ENCODE results near the gene PCLO. TPM values are rescaled to one million over a fixed set of nuclear protein-coding genes. Genes with fewer than 3 reads are reported as not detected.

Gene PCLO
- total RNA-seq, 2 experiments from 2014 or later: 0.35 to 1.4 TPM

- ChIA-PET POLR2A (no interaction called here), CTCF (ENCODE audit: unreplicated experiment) (no interaction called here)
- no peak for DNase-seq (ENCODE audit: low spot score)
- H3K9me3 ChIP-seq (ENCODE audit: low read length): no peaks in the 10 kb centered on the region
- H3K9me2 ChIP-seq (ENCODE audit: insufficient read depth, low read length): no peaks in the 10 kb centered on the region
- no peaks in the 10 kb centered on the region for H3K36me3 ChIP-seq (ENCODE audit: insufficient read depth, low read length)
- 0 out of 2 replicates have a peak, but pooled peaks cover 4% of the 10 kb centered on the region for H4K20me1 ChIP-seq (ENCODE audit: insufficient read depth, low read length)
- BruUV-seq (replicated peaks): no TSS peak
- intact Hi-C loops (cut with micrococcal nuclease; ENCODE audit: unreplicated experiment): no loop called here
- H2AFZ ChIP-seq (ENCODE audit: low read length): no peak overlapping the region
- H3K4me2 ChIP-seq (ENCODE audit: low read length): no peak overlapping the region
- H3K79me2 ChIP-seq (ENCODE audit: insufficient read depth, low read depth, low read length): no peaks in the 10 kb centered on the region
- H3K4me3 ChIP-seq (ENCODE audit: low read depth, low read length, poor library complexity, severe bottlenecking): no peak overlapping the region
- H3K4me1 ChIP-seq (ENCODE audit: insufficient read depth, low read length, poor library complexity, severe bottlenecking): no peaks in the 10 kb centered on the region
- no peak overlapping the region for H3K27ac ChIP-seq (ENCODE audit: low read depth, low read length, poor library complexity, severe bottlenecking)
- no peak for TF ChIP-seq CTCF (conservative IDR thresholded peaks at IDR 0.05; ENCODE audit: low read length)
- no peak for TF ChIP-seq EZH2phosphoT487 (IDR thresholded peaks at IDR 0.05; ENCODE audit: borderline replicate concordance, low read depth, low read length)
Observed at GRCh38 chr7:83155407-83155806, 7.3 kb downstream of the PCLO start.

DNA sequence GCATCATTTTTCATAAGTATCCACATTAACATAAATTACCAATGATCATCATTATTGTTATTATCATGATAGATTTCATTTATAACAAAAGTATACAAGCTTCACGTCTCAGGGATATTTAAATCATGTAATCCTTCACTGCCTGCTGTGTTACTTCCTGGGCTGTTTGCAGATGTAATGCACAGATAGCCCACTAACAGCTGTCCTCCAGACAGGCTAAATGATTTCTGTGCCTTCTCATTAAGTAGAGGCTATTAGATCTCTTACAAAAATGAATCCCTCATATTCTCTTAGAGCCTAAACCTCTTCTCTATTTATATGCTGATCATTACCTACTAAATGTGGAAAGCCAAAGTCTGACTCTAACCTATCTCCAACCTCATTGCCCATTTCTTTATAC, 9.3 kb downstream of the PCLO start:
- Histone ChIP-seq H3K4me3 (ENCODE audit: low read depth, low read length, poor library complexity, severe bottlenecking) (no peak overlapping the region), H3K4me1 (ENCODE audit: insufficient read depth, low read length, poor library complexity, severe bottlenecking) (no peaks in the 10 kb centered on the region), H3K4me2 (ENCODE audit: low read length) (no peak overlapping the region), H3K9me3 (ENCODE audit: low read length) (no peaks in the 10 kb centered on the region), H3K9me2 (ENCODE audit: insufficient read depth, low read length) (no peaks in the 10 kb centered on the region), H3K36me3 (ENCODE audit: insufficient read depth, low read length) (no peaks in the 10 kb centered on the region), H3K27ac (ENCODE audit: low read depth, low read length, poor library complexity, severe bottlenecking) (no peak overlapping the region), H4K20me1 (ENCODE audit: insufficient read depth, low read length) (no peaks in the 10 kb centered on the region), H2AFZ (ENCODE audit: low read length) (no peak overlapping the region), H3K79me2 (ENCODE audit: insufficient read depth, low read depth, low read length) (no peaks in the 10 kb centered on the region)
- CTCF ChIA-PET (ENCODE audit: unreplicated experiment): no interaction called here
- no TSS peak for BruUV-seq (replicated peaks)
- no peak for TF ChIP-seq CTCF (conservative IDR thresholded peaks at IDR 0.05; ENCODE audit: low read length)
- no peak for TF ChIP-seq EZH2phosphoT487 (IDR thresholded peaks at IDR 0.05; ENCODE audit: borderline replicate concordance, low read depth, low read length)
- POLR2A ChIA-PET: interaction anchor here (0.5 to 0.9 kb wide), 2 partner anchors 20 to 1595 kb away, joined by 3 read pairs; no protein-coding TSS in a partner anchor
- intact Hi-C loops (cut with micrococcal nuclease; ENCODE audit: unreplicated experiment): no loop called here
- no peak for DNase-seq (ENCODE audit: low spot score)

GRCh38 chr7:83150310-83150709, 12.4 kb downstream of the PCLO start:
- Histone ChIP-seq H3K27ac (ENCODE audit: low read depth, low read length, poor library complexity, severe bottlenecking) (no peak overlapping the region), H3K4me3 (ENCODE audit: low read depth, low read length, poor library complexity, severe bottlenecking) (no peak overlapping the region), H4K20me1 (ENCODE audit: insufficient read depth, low read length) (no peaks in the 10 kb centered on the region), H3K4me1 (ENCODE audit: insufficient read depth, low read length, poor library complexity, severe bottlenecking) (no peaks in the 10 kb centered on the region), H2AFZ (ENCODE audit: low read length) (no peak overlapping the region), H3K36me3 (ENCODE audit: insufficient read depth, low read length) (no peaks in the 10 kb centered on the region), H3K79me2 (ENCODE audit: insufficient read depth, low read depth, low read length) (no peaks in the 10 kb centered on the region), H3K9me3 (ENCODE audit: low read length) (no peaks in the 10 kb centered on the region), H3K9me2 (ENCODE audit: insufficient read depth, low read length) (no peaks in the 10 kb centered on the region), H3K4me2 (ENCODE audit: low read length) (no peak overlapping the region)
- no TSS peak for BruUV-seq (replicated peaks)
- ChIA-PET CTCF (ENCODE audit: unreplicated experiment) (no interaction called here), POLR2A (interaction anchor here (0.7 to 1.2 kb wide), 2 partner anchors 19 to 1722 kb away, joined by 3 read pairs; no protein-coding TSS in a partner anchor)
- TF ChIP-seq CTCF (conservative IDR thresholded peaks at IDR 0.05; ENCODE audit: low read length) (no peak), EZH2phosphoT487 (IDR thresholded peaks at IDR 0.05; ENCODE audit: borderline replicate concordance, low read depth, low read length) (no peak)
- intact Hi-C loops (cut with micrococcal nuclease; ENCODE audit: unreplicated experiment): no loop called here
- no peak for DNase-seq (ENCODE audit: low spot score)
